Parathyroid adenoma (tissue), 2 donors: Measurements from ENCODE around the gene MBTPS1.

Source experiments
- H2AFZ ChIP-seq: fragments of 300-600 bp; sonication (generic); one replicate; pipeline ENCODE4 v1.7.0; 2017; ENCODE audit warnings: antibody characterized with exemption, mild to moderate bottlenecking
- H3K27ac ChIP-seq: fragments of 300-600 bp; sonication (generic); one replicate; pipeline ENCODE4 v1.7.0; 2017
- H3K27me3 ChIP-seq: fragments of 300-600 bp; sonication (generic); one replicate; pipeline ENCODE4 v1.7.0; 2017; ENCODE audit warnings: low read length; ENCODE audit not compliant: control insufficient read depth, insufficient read depth
- H3K36me3 ChIP-seq: fragments of 300-600 bp; sonication (generic); one replicate; pipeline ENCODE4 v1.7.0; 2017; ENCODE audit warnings: low read length; ENCODE audit not compliant: control insufficient read depth, insufficient read depth
- H3K4me1 ChIP-seq: fragments of 300-600 bp; sonication (generic); one replicate; pipeline ENCODE4 v1.7.0; 2017; ENCODE audit warnings: control low read depth
- H3K4me2 ChIP-seq: fragments of 300-600 bp; sonication (generic); one replicate; pipeline ENCODE4 v1.7.0; 2017; ENCODE audit warnings: low read length
- H3K4me3 ChIP-seq: fragments of 300-600 bp; sonication (generic); one replicate; pipeline ENCODE4 v1.7.0; 2017; ENCODE audit warnings: low read depth, low read length
- H3K79me2 ChIP-seq: fragments of 300-600 bp; sonication (generic); one replicate; pipeline ENCODE4 v1.7.0; 2017; ENCODE audit warnings: control low read depth
- H3K9ac ChIP-seq: fragments of 300-600 bp; sonication (generic); one replicate; pipeline ENCODE4 v1.7.0; 2017; ENCODE audit warnings: mild to moderate bottlenecking
- H3K9me3 ChIP-seq: fragments of 300-600 bp; sonication (generic); one replicate; pipeline ENCODE4 v1.7.0; 2017; ENCODE audit warnings: low read length; ENCODE audit not compliant: control insufficient read depth
- TF ChIP-seq, protein P1 (sequence below): fragments of 300-600 bp; sonication (generic); IDR thresholded peaks from one replicate; pipeline ENCODE4 v1.7.0; 2017; ENCODE audit warnings: antibody characterized with exemption, mild to moderate bottlenecking
- donor health status: primary hyperparathyroidism.

Gene MBTPS1

GRCh38 chr16:84105948-84106740, 10.6 kb downstream of the MBTPS1 start:
- Histone ChIP-seq H2AFZ (no peak overlapping the region), H3K4me2 (no peak overlapping the region), H3K4me1 (peaks cover 6% of the 10 kb centered on the region), H3K27ac (no peak overlapping the region), H3K36me3 (no peaks in the 10 kb centered on the region), H3K9me3 (no peaks in the 10 kb centered on the region), H3K9ac (no peak overlapping the region), H3K27me3 (no peaks in the 10 kb centered on the region), H3K79me2 (peaks cover 55% of the 10 kb centered on the region), H3K4me3 (no peak overlapping the region)
- TF ChIP-seq, protein P1, sequence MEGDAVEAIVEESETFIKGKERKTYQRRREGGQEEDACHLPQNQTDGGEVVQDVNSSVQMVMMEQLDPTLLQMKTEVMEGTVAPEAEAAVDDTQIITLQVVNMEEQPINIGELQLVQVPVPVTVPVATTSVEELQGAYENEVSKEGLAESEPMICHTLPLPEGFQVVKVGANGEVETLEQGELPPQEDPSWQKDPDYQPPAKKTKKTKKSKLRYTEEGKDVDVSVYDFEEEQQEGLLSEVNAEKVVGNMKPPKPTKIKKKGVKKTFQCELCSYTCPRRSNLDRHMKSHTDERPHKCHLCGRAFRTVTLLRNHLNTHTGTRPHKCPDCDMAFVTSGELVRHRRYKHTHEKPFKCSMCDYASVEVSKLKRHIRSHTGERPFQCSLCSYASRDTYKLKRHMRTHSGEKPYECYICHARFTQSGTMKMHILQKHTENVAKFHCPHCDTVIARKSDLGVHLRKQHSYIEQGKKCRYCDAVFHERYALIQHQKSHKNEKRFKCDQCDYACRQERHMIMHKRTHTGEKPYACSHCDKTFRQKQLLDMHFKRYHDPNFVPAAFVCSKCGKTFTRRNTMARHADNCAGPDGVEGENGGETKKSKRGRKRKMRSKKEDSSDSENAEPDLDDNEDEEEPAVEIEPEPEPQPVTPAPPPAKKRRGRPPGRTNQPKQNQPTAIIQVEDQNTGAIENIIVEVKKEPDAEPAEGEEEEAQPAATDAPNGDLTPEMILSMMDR: no peak

- H3K4me1 ChIP-seq: peaks cover 6% of the 10 kb centered on the region
- H3K36me3 ChIP-seq: no peaks in the 10 kb centered on the region
- H3K9me3 ChIP-seq: no peaks in the 10 kb centered on the region
- peaks cover 47% of the 10 kb centered on the region for H3K79me2 ChIP-seq
- no peak overlapping the region for H2AFZ ChIP-seq
- no peak overlapping the region for H3K27ac ChIP-seq
- TF ChIP-seq, protein P1: no peak
- H3K9ac ChIP-seq: no peak overlapping the region
- no peaks in the 10 kb centered on the region for H3K27me3 ChIP-seq
- no peak overlapping the region for H3K4me3 ChIP-seq
- no peak overlapping the region for H3K4me2 ChIP-seq
These were observed 11.4 kb downstream of the MBTPS1 start for GRCh38 chr16:84105301-84105815.

- Histone ChIP-seq H3K4me1 (peaks cover 6% of the 10 kb centered on the region), H3K9me3 (no peaks in the 10 kb centered on the region), H3K79me2 (peaks cover 45% of the 10 kb centered on the region), H2AFZ (no peak overlapping the region), H3K27ac (no peak overlapping the region), H3K4me3 (no peak overlapping the region), H3K27me3 (no peaks in the 10 kb centered on the region), H3K36me3 (no peaks in the 10 kb centered on the region), H3K9ac (no peak overlapping the region), H3K4me2 (no peak overlapping the region)
- TF ChIP-seq, protein P1: no peak
These were observed 12.5 kb downstream of the MBTPS1 start for GRCh38 chr16:84104231-84104630.

GRCh38 chr16:84103678-84104077, 13.1 kb downstream of the MBTPS1 start:
- Histone ChIP-seq H3K79me2 (peaks cover 40% of the 10 kb centered on the region), H3K36me3 (no peaks in the 10 kb centered on the region), H3K27me3 (no peaks in the 10 kb centered on the region), H3K9ac (no peak overlapping the region), H3K27ac (no peak overlapping the region), H3K4me1 (peaks cover 6% of the 10 kb centered on the region), H3K9me3 (no peaks in the 10 kb centered on the region), H2AFZ (no peak overlapping the region), H3K4me3 (no peak overlapping the region), H3K4me2 (no peak overlapping the region)
- TF ChIP-seq, protein P1: no peak

DNA sequence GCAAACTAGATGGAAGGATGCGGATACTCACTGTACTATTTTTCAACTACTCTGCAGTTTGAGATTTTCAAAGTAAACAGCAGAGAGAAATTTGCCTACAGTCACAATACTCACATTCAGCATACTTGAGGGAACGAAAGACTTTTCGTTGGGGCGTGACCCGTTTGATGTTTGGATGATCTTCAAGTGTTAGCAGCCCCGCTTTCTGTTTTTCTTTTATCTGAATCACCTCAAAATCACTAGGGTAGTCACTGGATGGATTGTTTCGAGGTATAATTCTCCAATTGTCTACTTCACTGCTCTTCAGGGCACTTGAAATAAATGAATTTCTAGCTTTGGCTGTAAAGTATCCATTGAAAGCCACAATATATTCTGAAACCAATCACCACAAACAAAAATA, 17.8 kb downstream of the MBTPS1 start:
- no peaks in the 10 kb centered on the region for H3K27me3 ChIP-seq
- TF ChIP-seq, protein P1: no peak
- H3K4me2 ChIP-seq: no peak overlapping the region
- peaks cover 16% of the 10 kb centered on the region for H3K79me2 ChIP-seq
- H3K9me3 ChIP-seq: no peaks in the 10 kb centered on the region
- no peak overlapping the region for H3K9ac ChIP-seq
- no peak overlapping the region for H3K27ac ChIP-seq
- H3K4me1 ChIP-seq: no peaks in the 10 kb centered on the region
- no peak overlapping the region for H3K4me3 ChIP-seq
- H2AFZ ChIP-seq: no peak overlapping the region
- H3K36me3 ChIP-seq: no peaks in the 10 kb centered on the region
